GM23338 (cell line): ENCODE data around the gene CCDC92B.

ENCODE experiments used
- CREB1 ChIP-seq: fragments of 250-450 bp; sonication (Bioruptor Pico); IDR thresholded peaks from 2 replicates; pipeline ENCODE4 v1.5.0; 2020; ENCODE audit warnings: low read depth, mild to moderate bottlenecking, moderate library complexity
- CTCF ChIP-seq, 2 experiments: fragments of 200-600 bp in 1 of 2; sonication (generic) in 1 of 2; conservative IDR thresholded peaks; 2 replicates each; pipeline versions ENCODE4 v1.5.1 to v1.6.1; 2016 to 2017; ENCODE audit warnings: antibody characterized with exemption in 2 of 2, low read depth in 2 of 2, mild to moderate bottlenecking in 2 of 2, moderate library complexity in 1 of 2
- ETS1 ChIP-seq: IDR thresholded peaks from 2 replicates; pipeline ENCODE4 v1.6.1; 2016; ENCODE audit warnings: antibody characterized with exemption
- EZH2 ChIP-seq: fragments of 200-600 bp; sonication (generic); IDR thresholded peaks from one replicate; pipeline ENCODE4 v1.8.0; 2017; ENCODE audit warnings: antibody characterized with exemption, mild to moderate bottlenecking, low read depth; ENCODE audit not compliant: unreplicated experiment
- EZH2phosphoT487 ChIP-seq: fragments of 200-600 bp; sonication (generic); IDR thresholded peaks from one replicate; pipeline ENCODE4 v1.8.1; 2018; ENCODE audit warnings: antibody characterized with exemption; ENCODE audit not compliant: unreplicated experiment
- JUNB ChIP-seq: IDR thresholded peaks from one replicate; pipeline ENCODE4 v1.6.1; 2016; ENCODE audit warnings: antibody characterized with exemption; ENCODE audit not compliant: unreplicated experiment
- NANOG ChIP-seq: IDR thresholded peaks from 2 replicates; pipeline ENCODE4 v1.6.1; 2016; ENCODE audit warnings: antibody characterized with exemption, borderline replicate concordance
- POLR2AphosphoS5 ChIP-seq: IDR thresholded peaks from 2 replicates; pipeline ENCODE4 v1.6.1; 2016; ENCODE audit warnings: antibody characterized with exemption, low read depth
- REST ChIP-seq: IDR thresholded peaks from one replicate; pipeline ENCODE4 v1.6.1; 2018; ENCODE audit warnings: antibody characterized with exemption; ENCODE audit not compliant: unreplicated experiment
- STAT1 ChIP-seq: IDR thresholded peaks from one replicate; pipeline ENCODE4 v1.6.1; 2016; ENCODE audit warnings: antibody characterized with exemption; ENCODE audit not compliant: unreplicated experiment
- ZNF114 ChIP-seq: fragments of 250-450 bp; sonication (Bioruptor Pico); IDR thresholded peaks from 2 replicates; pipeline ENCODE4 v1.5.0; 2020; ENCODE audit warnings: mild to moderate bottlenecking, moderate library complexity
- ZNF331 ChIP-seq: fragments of 250-450 bp; sonication (Bioruptor Pico); IDR thresholded peaks from 2 replicates; pipeline ENCODE4 v1.5.0; 2020; ENCODE audit warnings: low read depth, mild to moderate bottlenecking, moderate library complexity
- ZNF462 ChIP-seq: fragments of 250-450 bp; sonication (Bioruptor Pico); IDR thresholded peaks from 2 replicates; pipeline ENCODE4 v1.5.0; 2020; ENCODE audit warnings: mild to moderate bottlenecking, moderate library complexity

GRCh38 chr17:2703181-2703580 lies 46.3 kb downstream of the CCDC92B start:
- TF ChIP-seq CREB1 (CRISPR knock-in tag) (no peak), CTCF (conservative IDR thresholded peaks at IDR 0.05; ENCODE audit: low read depth in 2 of 2) (no peak), POLR2AphosphoS5 (no peak), ZNF114 (CRISPR knock-in tag) (no peak), EZH2phosphoT487 (no peak), REST (no peak), EZH2 (no peak), JUNB (no peak), ZNF331 (no peak), NANOG (no peak), STAT1 (no peak), ETS1 (no peak), ZNF462 (CRISPR knock-in tag) (no peak)
